Kidney capillary endothelial cell (primary cell): ENCODE data around the gene CDK17.

ENCODE experiments used
- DNase-seq: peaks from one replicate; pipeline ENCODE4 v3.0.0-alpha.2; 2018; ENCODE audit warnings: low spot score

The CDK17 gene

GRCh38 chr12:96237465-96238077, 162.7 kb downstream of the CDK17 start:
- peak; percentile 87 for DNase-seq

- DNase-seq = no peak
These were observed 163.2 kb downstream of the CDK17 start for GRCh38 chr12:96237035-96237434.

- no peak for DNase-seq
These were observed 163.9 kb downstream of the CDK17 start for GRCh38 chr12:96236221-96236822.

- DNase-seq = no peak
These were observed 164.8 kb downstream of the CDK17 start for GRCh38 chr12:96235484-96235826.

- no peak for DNase-seq
These were observed 165.4 kb downstream of the CDK17 start for GRCh38 chr12:96234591-96235483.

- no peak for DNase-seq
These were observed 166.2 kb downstream of the CDK17 start for GRCh38 chr12:96233939-96234461.

- DNase-seq = no peak
These were observed 167.1 kb downstream of the CDK17 start for GRCh38 chr12:96233168-96233567.

GRCh38 chr12:96230646-96231045, 169.6 kb downstream of the CDK17 start:
- DNase-seq = no peak

GRCh38 chr12:96228566-96229248, 171.5 kb downstream of the CDK17 start:
- DNase-seq = no peak
